Peyer's patch (tissue), 4 donors: Measurements from ENCODE around the gene PTCH1. TPM values are rescaled to one million over a fixed set of nuclear protein-coding genes. Genes with fewer than 3 reads are reported as not detected.
A peak's percentile ranks its signal among the peaks of the same experiment; 100 is the strongest.

Experiments
- DNase-seq, 3 donors: peaks; one replicate each; pipeline ENCODE4 v3.0.0-alpha.2; 2017 to 2019
- H3K27ac ChIP-seq, 4 donors: fragments of 200-600 bp; sonication (generic); one replicate each; pipeline ENCODE4 v1.5.1; 2016 to 2019
- H3K27me3 ChIP-seq, 2 donors: fragments of 200-600 bp; sonication (generic); one replicate each; pipeline ENCODE4 v1.5.1; 2019
- H3K36me3 ChIP-seq, 3 donors: fragments of 200-600 bp; sonication (generic); one replicate each; pipeline ENCODE4 v1.5.1; 2016 to 2019
- H3K4me1 ChIP-seq, 4 donors: fragments of 200-600 bp; sonication (generic); one replicate each; pipeline ENCODE4 v1.5.1; 2016 to 2019
- H3K4me3 ChIP-seq, 4 donors: fragments of 200-600 bp; sonication (generic); 1 replicate in 3 of 4; 2 replicates in 1 of 4; pipeline ENCODE4 v1.5.1; 2016 to 2019; ENCODE audit warnings: mild to moderate bottlenecking in 1 of 4
- H3K9me3 ChIP-seq, 4 donors: fragments of 200-600 bp; sonication (generic); one replicate each; pipeline ENCODE4 v1.5.1; 2016 to 2019; ENCODE audit warnings: mild to moderate bottlenecking in 1 of 4
- POLR2A ChIP-seq, 2 donors: fragments of 450-650 bp; IDR thresholded peaks; one replicate each; pipeline ENCODE4 v1.5.1; 2017; ENCODE audit warnings: antibody characterized with exemption in 2 of 2, mild to moderate bottlenecking in 2 of 2, moderate library complexity in 2 of 2
- total RNA-seq, 4 donors: library from RNA; depleted of rRNA; stranded (reverse); fragments of >200 nt; gene quantifications; one replicate each; pipeline ENCODE4 v1.1.0, GENCODE V29; 2016
- TF ChIP-seq, protein P1 (sequence below), 6 experiments: fragments of 450-650 bp in 4 of 6; fragments of 200-600 bp in 2 of 6; sonication (generic) in 1 of 6; IDR thresholded peaks; one replicate each; pipeline ENCODE4 v1.5.1; 2017 to 2019; ENCODE audit warnings: antibody characterized with exemption in 6 of 6, mild to moderate bottlenecking in 3 of 6, moderate library complexity in 1 of 6

PTCH1 gene
- total RNA-seq, 4 donors from 2014 or later: 16.5 to 71.0 (median 24.0) TPM

DNA sequence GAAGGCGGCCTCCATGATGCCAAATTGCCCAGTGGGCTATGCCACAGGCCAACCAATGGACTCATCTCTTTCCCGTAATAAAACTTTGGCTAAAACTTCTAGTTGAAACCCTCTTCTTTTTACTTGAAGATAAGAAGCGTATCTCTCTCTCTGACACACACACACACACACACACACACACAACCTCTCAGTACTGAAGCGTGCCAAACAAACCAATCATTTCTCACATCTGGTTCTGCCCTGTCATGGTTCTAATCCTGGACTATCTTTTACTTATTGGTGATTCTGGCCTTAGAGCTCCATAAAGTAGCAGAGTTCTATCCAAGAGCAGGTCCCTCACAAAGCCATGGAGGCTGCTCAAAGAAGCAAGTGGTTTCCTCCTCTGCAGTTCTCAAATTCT, 64.6 kb downstream of the PTCH1 start:
- H3K9me3 ChIP-seq: no peaks in the 10 kb centered on the region
- no peak for DNase-seq
- H3K4me3 ChIP-seq: no peak overlapping the region
- TF ChIP-seq, protein P1, sequence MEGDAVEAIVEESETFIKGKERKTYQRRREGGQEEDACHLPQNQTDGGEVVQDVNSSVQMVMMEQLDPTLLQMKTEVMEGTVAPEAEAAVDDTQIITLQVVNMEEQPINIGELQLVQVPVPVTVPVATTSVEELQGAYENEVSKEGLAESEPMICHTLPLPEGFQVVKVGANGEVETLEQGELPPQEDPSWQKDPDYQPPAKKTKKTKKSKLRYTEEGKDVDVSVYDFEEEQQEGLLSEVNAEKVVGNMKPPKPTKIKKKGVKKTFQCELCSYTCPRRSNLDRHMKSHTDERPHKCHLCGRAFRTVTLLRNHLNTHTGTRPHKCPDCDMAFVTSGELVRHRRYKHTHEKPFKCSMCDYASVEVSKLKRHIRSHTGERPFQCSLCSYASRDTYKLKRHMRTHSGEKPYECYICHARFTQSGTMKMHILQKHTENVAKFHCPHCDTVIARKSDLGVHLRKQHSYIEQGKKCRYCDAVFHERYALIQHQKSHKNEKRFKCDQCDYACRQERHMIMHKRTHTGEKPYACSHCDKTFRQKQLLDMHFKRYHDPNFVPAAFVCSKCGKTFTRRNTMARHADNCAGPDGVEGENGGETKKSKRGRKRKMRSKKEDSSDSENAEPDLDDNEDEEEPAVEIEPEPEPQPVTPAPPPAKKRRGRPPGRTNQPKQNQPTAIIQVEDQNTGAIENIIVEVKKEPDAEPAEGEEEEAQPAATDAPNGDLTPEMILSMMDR (IDR thresholded peaks at IDR 0.05): no peak
- TF ChIP-seq POLR2A (IDR thresholded peaks at IDR 0.05): no peak
- no peaks in the 10 kb centered on the region for H3K4me1 ChIP-seq
- no peak overlapping the region for H3K27ac ChIP-seq
- peaks cover 0 to 88% (median 4%) of the 10 kb centered on the region in 3 donors for H3K36me3 ChIP-seq
- H3K27me3 ChIP-seq: no peaks in the 10 kb centered on the region

DNA sequence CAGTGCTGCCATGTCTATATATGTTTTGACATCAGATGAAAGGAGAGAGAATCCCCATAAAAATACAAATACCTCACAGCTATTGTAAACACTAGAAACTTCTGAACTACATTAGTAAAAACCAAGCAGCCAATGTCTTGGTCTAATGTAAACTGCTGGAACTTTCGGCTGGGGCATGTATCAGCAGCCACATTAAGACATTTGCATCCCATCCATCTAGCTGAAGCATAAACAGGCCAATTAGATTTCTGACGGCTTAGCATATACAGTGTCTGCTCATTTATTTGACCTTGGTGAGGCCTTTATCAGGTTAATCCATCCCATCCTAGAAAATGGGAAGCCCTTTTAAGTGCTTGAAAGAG, 65.7 kb downstream of the PTCH1 start:
- no peak for DNase-seq
- Histone ChIP-seq H3K27ac (no peak overlapping the region), H3K36me3 (peaks cover 0 to 89% (median 4%) of the 10 kb centered on the region in 3 donors), H3K27me3 (no peaks in the 10 kb centered on the region), H3K4me1 (no peaks in the 10 kb centered on the region), H3K9me3 (no peaks in the 10 kb centered on the region), H3K4me3 (no peak overlapping the region)
- TF ChIP-seq POLR2A (IDR thresholded peaks at IDR 0.05): no peak
- TF ChIP-seq, protein P1 (IDR thresholded peaks at IDR 0.05): no peak

DNA sequence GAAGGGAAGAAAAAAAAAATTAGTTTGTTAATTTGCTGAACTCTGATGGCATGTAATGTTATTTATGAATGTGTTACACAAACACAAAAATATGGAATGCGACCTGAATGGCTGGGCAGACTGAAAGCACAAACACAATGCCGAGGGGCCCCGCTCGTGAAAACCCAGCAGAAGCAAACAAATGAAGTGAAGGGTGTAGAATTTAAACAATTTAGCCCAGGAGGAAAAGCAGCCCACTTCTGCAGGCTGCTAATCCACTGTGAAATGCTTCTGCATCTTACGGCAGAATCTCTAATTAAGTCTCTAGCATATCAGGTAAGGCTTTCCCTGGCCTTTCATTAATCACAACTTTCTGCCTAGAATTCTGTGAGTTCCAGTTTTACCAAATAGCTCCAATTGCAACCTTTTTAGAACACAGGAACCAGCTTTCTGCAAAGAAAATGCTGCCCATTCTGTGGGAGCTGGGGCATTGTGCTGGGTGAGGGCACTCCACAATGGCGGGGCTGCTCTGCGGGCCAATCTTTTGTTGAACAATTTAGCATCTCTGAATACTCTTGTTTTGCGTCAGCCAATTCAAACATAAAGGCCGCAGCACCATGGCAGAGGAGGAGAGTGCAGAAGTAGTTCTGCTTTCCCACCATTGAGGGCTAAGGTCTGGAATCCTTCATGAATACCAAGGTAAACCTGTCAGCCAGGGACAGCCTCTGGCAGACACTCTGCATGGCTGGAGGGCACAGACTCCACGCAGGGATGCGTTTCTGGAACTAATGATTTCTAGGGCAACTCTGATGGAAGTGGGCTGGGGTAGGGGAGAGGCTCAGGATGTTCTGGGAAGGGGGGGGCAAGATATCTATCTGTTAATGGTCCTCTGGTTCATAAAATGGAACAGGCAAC, 66.4 kb downstream of the PTCH1 start:
- TF ChIP-seq, protein P1 (IDR thresholded peaks at IDR 0.05): no peak
- Histone ChIP-seq H3K36me3 (peaks cover 0 to 88% (median 4%) of the 10 kb centered on the region in 3 donors), H3K4me1 (no peaks in the 10 kb centered on the region), H3K4me3 (no peak overlapping the region), H3K27ac (no peak overlapping the region), H3K27me3 (no peaks in the 10 kb centered on the region), H3K9me3 (no peaks in the 10 kb centered on the region)
- no peak for DNase-seq

DNA sequence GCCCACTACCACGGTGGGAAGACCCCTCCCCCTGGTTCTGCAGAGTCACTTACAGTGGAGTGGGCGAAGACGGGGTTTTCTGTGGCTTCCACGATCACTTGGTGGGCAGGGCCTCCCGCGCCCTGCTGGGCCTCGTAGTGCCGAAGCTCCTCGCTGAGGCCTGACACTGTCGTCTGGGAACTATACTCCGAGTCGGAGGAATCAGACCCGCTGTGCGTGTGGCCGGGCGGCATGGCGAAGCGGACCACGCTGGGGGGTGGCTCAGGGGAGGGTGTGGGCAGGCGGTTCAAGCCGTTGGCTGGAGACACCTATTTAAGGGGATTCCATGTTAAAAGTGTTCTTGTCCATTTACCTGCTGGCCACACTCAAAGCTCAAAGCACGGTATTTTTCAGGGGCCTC, 67.8 kb downstream of the PTCH1 start:
- Histone ChIP-seq H3K9me3 (no peaks in the 10 kb centered on the region), H3K4me3 (no peak overlapping the region), H3K27ac (peak overlapping the region in 1 of 4 donors; percentile 18), H3K36me3 (peaks cover 0 to 90% (median 0%) of the 10 kb centered on the region in 3 donors), H3K27me3 (no peaks in the 10 kb centered on the region), H3K4me1 (no peaks in the 10 kb centered on the region)
- no peak for DNase-seq
- no peak for TF ChIP-seq POLR2A (IDR thresholded peaks at IDR 0.05)
- TF ChIP-seq, protein P1 (IDR thresholded peaks at IDR 0.05): no peak

DNA sequence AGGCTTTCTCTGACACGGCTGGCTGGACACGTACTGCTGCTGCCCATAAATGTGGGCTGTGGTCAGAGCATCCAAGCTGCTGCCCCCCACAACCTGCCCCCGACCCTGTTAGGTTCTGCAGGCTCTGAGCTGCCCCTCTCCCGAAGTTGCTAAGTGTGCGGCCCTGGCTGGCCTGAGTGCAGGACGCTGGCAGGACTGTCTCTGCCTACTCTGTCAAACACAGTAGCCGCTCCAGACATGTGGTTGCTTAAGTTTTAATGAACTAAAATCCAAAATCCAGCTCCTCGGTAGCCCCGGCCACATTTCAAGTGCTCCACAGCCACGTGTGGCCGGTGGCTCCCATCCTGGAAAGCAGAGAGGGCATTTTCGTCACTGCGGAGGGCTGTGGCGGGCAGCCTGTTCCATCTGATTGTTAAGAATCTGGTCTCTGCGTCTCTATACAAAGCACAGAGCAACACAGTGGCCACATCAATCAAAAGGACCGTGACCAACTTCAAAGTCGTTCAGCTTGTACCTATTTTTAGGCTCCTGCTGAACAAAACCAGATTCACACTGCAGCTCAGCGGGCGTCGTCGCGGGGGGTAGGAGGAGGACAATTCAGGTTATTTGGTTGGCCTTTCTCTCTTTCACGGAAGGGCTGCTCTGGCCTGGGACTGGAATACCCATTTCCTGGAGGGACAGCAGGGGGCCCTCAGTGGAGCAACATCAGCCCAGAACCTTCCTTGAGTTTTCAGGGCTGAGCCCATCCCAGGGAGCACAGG, 68.9 kb downstream of the PTCH1 start:
- no peak for DNase-seq
- H3K27ac ChIP-seq: peak overlapping the region in 1 of 4 donors; percentile 18
- no peaks in the 10 kb centered on the region for H3K4me1 ChIP-seq
- H3K4me3 ChIP-seq: no peak overlapping the region
- H3K9me3 ChIP-seq: no peaks in the 10 kb centered on the region
- H3K36me3 ChIP-seq: peaks cover 0 to 78% (median 0%) of the 10 kb centered on the region in 3 donors
- TF ChIP-seq, protein P1 (IDR thresholded peaks at IDR 0.05): no peak
- no peak for TF ChIP-seq POLR2A (IDR thresholded peaks at IDR 0.05)
- no peaks in the 10 kb centered on the region for H3K27me3 ChIP-seq
